HG02943 (cell line): ENCODE data around the gene CCER1.

Experiments
- ATAC-seq: cut with Tn5 transposase; IDR thresholded peaks from one replicate; pipeline ENCODE4 v1.9.1; 2021; ENCODE audit warnings: mild to moderate bottlenecking, low read depth, moderate library complexity; ENCODE audit not compliant: unreplicated experiment

Gene CCER1

GRCh38 chr12:90969346-90969745 lies 14.4 kb upstream of the CCER1 start:
- no peak for ATAC-seq

- ATAC-seq: no peak
Observed at GRCh38 chr12:90965204-90965603, 10.2 kb upstream of the CCER1 start.

- ATAC-seq: no peak
Observed at GRCh38 chr12:90964616-90965015, 9.6 kb upstream of the CCER1 start.

GRCh38 chr12:90963946-90964345 lies 9.0 kb upstream of the CCER1 start:
- no peak for ATAC-seq

GRCh38 chr12:90961154-90961553 lies 6.2 kb upstream of the CCER1 start:
- ATAC-seq: no peak

GRCh38 chr12:90959538-90960139 lies 4.7 kb upstream of the CCER1 start:
- ATAC-seq: peak; percentile 87

GRCh38 chr12:90959032-90959431 lies 4.1 kb upstream of the CCER1 start:
- no peak for ATAC-seq

- ATAC-seq: no peak
Observed at GRCh38 chr12:90958347-90958746, 3.4 kb upstream of the CCER1 start.

- no peak for ATAC-seq
Observed at GRCh38 chr12:90954428-90954827, 548 bp downstream of the CCER1 start.

- no peak for ATAC-seq
Observed at GRCh38 chr12:90953956-90954421, 987 bp downstream of the CCER1 start.

GRCh38 chr12:90951432-90952105 lies 3.4 kb downstream of the CCER1 start:
- ATAC-seq: no peak

GRCh38 chr12:90947869-90948268 lies 7.1 kb downstream of the CCER1 start:
- ATAC-seq: no peak

GRCh38 chr12:90945070-90945649 lies 9.8 kb downstream of the CCER1 start:
- peak; percentile 78 for ATAC-seq

- no peak for ATAC-seq
Observed at GRCh38 chr12:90943255-90943654, 11.7 kb downstream of the CCER1 start.

GRCh38 chr12:90940872-90941499 lies 14.0 kb downstream of the CCER1 start:
- no peak for ATAC-seq

- ATAC-seq: no peak
Observed at GRCh38 chr12:90939382-90939781, 15.6 kb downstream of the CCER1 start.

GRCh38 chr12:90938451-90938850 lies 16.5 kb downstream of the CCER1 start:
- ATAC-seq: no peak

GRCh38 chr12:90937651-90938050 lies 17.3 kb downstream of the CCER1 start:
- no peak for ATAC-seq

GRCh38 chr12:90936230-90937005 lies 18.6 kb downstream of the CCER1 start:
- ATAC-seq: no peak

- no peak for ATAC-seq
Observed at GRCh38 chr12:90925562-90925961, 29.4 kb downstream of the CCER1 start.

- no peak for ATAC-seq
Observed at GRCh38 chr12:90924406-90924805, 30.6 kb downstream of the CCER1 start.
